ENCODE results near the gene ARID1B. TPM values are rescaled to one million over a fixed set of nuclear protein-coding genes. Genes with fewer than 3 reads are reported as not detected.
"Not testable (repeated sequence)": the region's sequence is repeated elsewhere in the genome, so short reads cannot be mapped to it uniquely, and the experiment has no call there.

The ARID1B gene
- total and polyA plus RNA-seq, 4 donors, result 7.0 to 49.0 (median 24.2) TPM

DNA sequence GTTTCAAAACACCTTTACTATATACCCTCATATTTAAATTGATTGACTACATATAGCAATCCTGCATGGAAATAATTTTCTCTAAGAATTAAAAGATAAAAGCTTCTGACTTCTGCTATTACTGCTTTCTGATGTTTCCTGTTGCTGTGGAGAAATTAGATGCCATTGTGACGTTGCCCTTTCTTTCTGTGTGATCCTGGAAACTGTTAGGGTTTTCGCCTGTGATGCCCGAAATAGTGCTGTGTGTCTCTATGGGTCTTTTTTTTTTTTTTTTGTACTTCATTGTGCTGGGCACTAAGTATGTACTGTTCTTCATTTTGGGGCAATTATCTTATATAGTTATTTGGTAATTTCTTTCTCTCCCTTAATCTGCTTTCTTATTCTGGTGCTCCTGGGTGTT lies 205.0 kb downstream of the ARID1B start:
- WGBS, result 78% methylated on average over 3 of the region's 3 CpGs
- Histone ChIP-seq H3K9ac (ENCODE audit: low read depth in 1 of 2, low read length in 2 of 2) (no peak overlapping the region), H3K27me3 (ENCODE audit: control insufficient read depth in 4 of 4, insufficient read depth in 4 of 4, low read length in 3 of 4) (no peaks in the 10 kb centered on the region), H3K27ac (ENCODE audit: low read depth in 1 of 2, low read length in 2 of 2) (no peak overlapping the region), H3K9me3 (ENCODE audit: control insufficient read depth in 4 of 4, low read length in 3 of 4) (no peaks in the 10 kb centered on the region), H3K4me1 (ENCODE audit: control insufficient read depth in 4 of 4, insufficient read depth in 4 of 4, low read length in 3 of 4) (peaks cover 0 to 12% (median 7%) of the 10 kb centered on the region in 4 donors), H3K36me3 (ENCODE audit: control insufficient read depth in 4 of 4, insufficient read depth in 3 of 4, low read depth in 1 of 4, low read length in 3 of 4) (no peaks in the 10 kb centered on the region), H3K4me3 (ENCODE audit: low read depth in 1 of 3, low read length in 3 of 3) (no peak overlapping the region)
- DNase-seq (ENCODE audit: low spot score), result no peak
- TF ChIP-seq RAD21 (IDR thresholded peaks at IDR 0.05) (no peak), EGR1 (IDR thresholded peaks at IDR 0.05; ENCODE audit: low read depth in 2 of 2) (no peak), NR2F2 (IDR thresholded peaks at IDR 0.05) (no peak), SP1 (IDR thresholded peaks at IDR 0.05) (no peak), GABPA (IDR thresholded peaks at IDR 0.05 in 1 of 2, conservative IDR thresholded peaks at IDR 0.05 in 1 of 2) (no peak), JUND (IDR thresholded peaks at IDR 0.05) (no peak)

DNA sequence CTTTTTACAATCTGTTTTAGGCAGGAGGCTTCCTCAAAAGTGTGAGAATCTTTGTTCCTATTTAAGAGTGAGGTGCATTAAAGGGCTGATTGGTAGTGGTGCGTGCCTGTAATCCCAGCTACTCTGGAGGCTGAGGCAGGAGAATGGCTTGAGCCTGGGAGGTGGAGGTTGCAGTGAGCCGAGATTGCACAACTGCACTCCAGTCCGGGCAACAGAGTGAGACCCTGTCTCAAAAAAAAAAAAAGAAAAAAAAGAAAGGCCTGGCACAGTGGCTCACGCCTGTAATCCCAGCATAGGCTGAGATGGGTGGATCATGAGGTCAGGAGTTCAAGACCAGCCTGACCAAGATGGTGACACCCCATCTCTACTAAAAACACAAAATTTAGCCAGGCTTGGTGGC lies 205.7 kb downstream of the ARID1B start:
- not testable (repeated sequence) for H3K4me1 ChIP-seq (ENCODE audit: control insufficient read depth in 4 of 4, insufficient read depth in 4 of 4, low read length in 3 of 4); H3K9ac ChIP-seq (ENCODE audit: low read depth in 1 of 2, low read length in 2 of 2); H3K36me3 ChIP-seq (ENCODE audit: control insufficient read depth in 4 of 4, insufficient read depth in 3 of 4, low read depth in 1 of 4, low read length in 3 of 4); H3K9me3 ChIP-seq (ENCODE audit: control insufficient read depth in 4 of 4, low read length in 3 of 4); H3K27ac ChIP-seq (ENCODE audit: low read depth in 1 of 2, low read length in 2 of 2); H3K4me3 ChIP-seq (ENCODE audit: low read depth in 1 of 3, low read length in 3 of 3); H3K27me3 ChIP-seq (ENCODE audit: control insufficient read depth in 4 of 4, insufficient read depth in 4 of 4, low read length in 3 of 4); DNase-seq (ENCODE audit: low spot score)
- WGBS, result 91% methylated on average over 4 of the region's 4 CpGs

DNA sequence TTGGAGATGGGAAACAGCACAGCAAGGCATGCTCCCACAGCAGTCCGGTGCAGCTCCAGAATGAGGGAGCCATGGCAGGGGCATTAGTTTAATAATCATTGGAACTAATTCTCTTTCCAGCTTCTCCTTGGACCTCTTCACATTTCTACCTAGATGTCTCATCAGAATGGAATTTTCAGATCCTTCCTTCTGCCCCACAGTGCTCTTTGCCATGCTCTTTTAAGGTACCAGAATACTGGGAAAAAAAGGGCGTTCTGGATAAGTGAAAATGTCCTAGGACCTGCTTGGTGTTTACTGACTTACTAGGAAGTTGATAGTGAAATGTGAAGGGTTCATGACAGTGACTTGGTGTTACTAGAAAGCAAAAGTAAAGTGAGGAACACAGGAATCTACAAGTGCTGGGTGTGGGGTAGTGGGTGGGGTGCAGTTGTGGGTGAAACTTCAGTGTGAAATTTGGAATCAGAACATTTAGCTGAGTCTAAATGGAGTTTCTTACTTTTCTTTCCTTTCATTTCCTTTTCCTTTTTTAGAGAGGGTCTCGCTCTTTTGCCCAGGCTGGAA lies 207.1 kb downstream of the ARID1B start:
- no peak for DNase-seq (ENCODE audit: low spot score)
- Histone ChIP-seq H3K36me3 (ENCODE audit: control insufficient read depth in 4 of 4, insufficient read depth in 3 of 4, low read depth in 1 of 4, low read length in 3 of 4) (no peaks in the 10 kb centered on the region), H3K27ac (ENCODE audit: low read depth in 1 of 2, low read length in 2 of 2) (no peak overlapping the region), H3K4me1 (ENCODE audit: control insufficient read depth in 4 of 4, insufficient read depth in 4 of 4, low read length in 3 of 4) (peaks cover 0 to 5% (median under 1%) of the 10 kb centered on the region in 4 donors), H3K27me3 (ENCODE audit: control insufficient read depth in 4 of 4, insufficient read depth in 4 of 4, low read length in 3 of 4) (no peaks in the 10 kb centered on the region), H3K9ac (ENCODE audit: low read depth in 1 of 2, low read length in 2 of 2) (no peak overlapping the region), H3K9me3 (ENCODE audit: control insufficient read depth in 4 of 4, low read length in 3 of 4) (no peaks in the 10 kb centered on the region), H3K4me3 (ENCODE audit: low read depth in 1 of 3, low read length in 3 of 3) (no peak overlapping the region)
- TF ChIP-seq, protein P1, sequence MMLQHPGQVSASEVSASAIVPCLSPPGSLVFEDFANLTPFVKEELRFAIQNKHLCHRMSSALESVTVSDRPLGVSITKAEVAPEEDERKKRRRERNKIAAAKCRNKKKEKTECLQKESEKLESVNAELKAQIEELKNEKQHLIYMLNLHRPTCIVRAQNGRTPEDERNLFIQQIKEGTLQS (IDR thresholded peaks at IDR 0.05), result no peak
- no peak for TF ChIP-seq NR2F2 (IDR thresholded peaks at IDR 0.05)
- TF ChIP-seq, protein P2, sequence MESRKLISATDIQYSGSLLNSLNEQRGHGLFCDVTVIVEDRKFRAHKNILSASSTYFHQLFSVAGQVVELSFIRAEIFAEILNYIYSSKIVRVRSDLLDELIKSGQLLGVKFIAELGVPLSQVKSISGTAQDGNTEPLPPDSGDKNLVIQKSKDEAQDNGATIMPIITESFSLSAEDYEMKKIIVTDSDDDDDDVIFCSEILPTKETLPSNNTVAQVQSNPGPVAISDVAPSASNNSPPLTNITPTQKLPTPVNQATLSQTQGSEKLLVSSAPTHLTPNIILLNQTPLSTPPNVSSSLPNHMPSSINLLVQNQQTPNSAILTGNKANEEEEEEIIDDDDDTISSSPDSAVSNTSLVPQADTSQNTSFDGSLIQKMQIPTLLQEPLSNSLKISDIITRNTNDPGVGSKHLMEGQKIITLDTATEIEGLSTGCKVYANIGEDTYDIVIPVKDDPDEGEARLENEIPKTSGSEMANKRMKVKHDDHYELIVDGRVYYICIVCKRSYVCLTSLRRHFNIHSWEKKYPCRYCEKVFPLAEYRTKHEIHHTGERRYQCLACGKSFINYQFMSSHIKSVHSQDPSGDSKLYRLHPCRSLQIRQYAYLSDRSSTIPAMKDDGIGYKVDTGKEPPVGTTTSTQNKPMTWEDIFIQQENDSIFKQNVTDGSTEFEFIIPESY (IDR thresholded peaks at IDR 0.05), result no peak
- TF ChIP-seq EGR1 (IDR thresholded peaks at IDR 0.05; ENCODE audit: low read depth in 2 of 2), result no peak
- TF ChIP-seq GABPA (IDR thresholded peaks at IDR 0.05 in 1 of 2, conservative IDR thresholded peaks at IDR 0.05 in 1 of 2), result no peak
- no peak for TF ChIP-seq RAD21 (IDR thresholded peaks at IDR 0.05)
- no peak for TF ChIP-seq SP1 (IDR thresholded peaks at IDR 0.05)
- TF ChIP-seq FOXA2 (IDR thresholded peaks at IDR 0.05), result no peak
- no peak for TF ChIP-seq RXRA (IDR thresholded peaks at IDR 0.05)
- no peak for TF ChIP-seq TAF1 (conservative IDR thresholded peaks at IDR 0.05)
- TF ChIP-seq FOXA1 (IDR thresholded peaks at IDR 0.05), result no peak
- TF ChIP-seq, protein P3, sequence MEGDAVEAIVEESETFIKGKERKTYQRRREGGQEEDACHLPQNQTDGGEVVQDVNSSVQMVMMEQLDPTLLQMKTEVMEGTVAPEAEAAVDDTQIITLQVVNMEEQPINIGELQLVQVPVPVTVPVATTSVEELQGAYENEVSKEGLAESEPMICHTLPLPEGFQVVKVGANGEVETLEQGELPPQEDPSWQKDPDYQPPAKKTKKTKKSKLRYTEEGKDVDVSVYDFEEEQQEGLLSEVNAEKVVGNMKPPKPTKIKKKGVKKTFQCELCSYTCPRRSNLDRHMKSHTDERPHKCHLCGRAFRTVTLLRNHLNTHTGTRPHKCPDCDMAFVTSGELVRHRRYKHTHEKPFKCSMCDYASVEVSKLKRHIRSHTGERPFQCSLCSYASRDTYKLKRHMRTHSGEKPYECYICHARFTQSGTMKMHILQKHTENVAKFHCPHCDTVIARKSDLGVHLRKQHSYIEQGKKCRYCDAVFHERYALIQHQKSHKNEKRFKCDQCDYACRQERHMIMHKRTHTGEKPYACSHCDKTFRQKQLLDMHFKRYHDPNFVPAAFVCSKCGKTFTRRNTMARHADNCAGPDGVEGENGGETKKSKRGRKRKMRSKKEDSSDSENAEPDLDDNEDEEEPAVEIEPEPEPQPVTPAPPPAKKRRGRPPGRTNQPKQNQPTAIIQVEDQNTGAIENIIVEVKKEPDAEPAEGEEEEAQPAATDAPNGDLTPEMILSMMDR (IDR thresholded peaks at IDR 0.05; ENCODE audit: low read depth, low read length, missing input control), result no peak
- TF ChIP-seq, protein P4, sequence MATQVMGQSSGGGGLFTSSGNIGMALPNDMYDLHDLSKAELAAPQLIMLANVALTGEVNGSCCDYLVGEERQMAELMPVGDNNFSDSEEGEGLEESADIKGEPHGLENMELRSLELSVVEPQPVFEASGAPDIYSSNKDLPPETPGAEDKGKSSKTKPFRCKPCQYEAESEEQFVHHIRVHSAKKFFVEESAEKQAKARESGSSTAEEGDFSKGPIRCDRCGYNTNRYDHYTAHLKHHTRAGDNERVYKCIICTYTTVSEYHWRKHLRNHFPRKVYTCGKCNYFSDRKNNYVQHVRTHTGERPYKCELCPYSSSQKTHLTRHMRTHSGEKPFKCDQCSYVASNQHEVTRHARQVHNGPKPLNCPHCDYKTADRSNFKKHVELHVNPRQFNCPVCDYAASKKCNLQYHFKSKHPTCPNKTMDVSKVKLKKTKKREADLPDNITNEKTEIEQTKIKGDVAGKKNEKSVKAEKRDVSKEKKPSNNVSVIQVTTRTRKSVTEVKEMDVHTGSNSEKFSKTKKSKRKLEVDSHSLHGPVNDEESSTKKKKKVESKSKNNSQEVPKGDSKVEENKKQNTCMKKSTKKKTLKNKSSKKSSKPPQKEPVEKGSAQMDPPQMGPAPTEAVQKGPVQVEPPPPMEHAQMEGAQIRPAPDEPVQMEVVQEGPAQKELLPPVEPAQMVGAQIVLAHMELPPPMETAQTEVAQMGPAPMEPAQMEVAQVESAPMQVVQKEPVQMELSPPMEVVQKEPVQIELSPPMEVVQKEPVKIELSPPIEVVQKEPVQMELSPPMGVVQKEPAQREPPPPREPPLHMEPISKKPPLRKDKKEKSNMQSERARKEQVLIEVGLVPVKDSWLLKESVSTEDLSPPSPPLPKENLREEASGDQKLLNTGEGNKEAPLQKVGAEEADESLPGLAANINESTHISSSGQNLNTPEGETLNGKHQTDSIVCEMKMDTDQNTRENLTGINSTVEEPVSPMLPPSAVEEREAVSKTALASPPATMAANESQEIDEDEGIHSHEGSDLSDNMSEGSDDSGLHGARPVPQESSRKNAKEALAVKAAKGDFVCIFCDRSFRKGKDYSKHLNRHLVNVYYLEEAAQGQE (IDR thresholded peaks at IDR 0.05), result no peak
- TF ChIP-seq, protein P5, sequence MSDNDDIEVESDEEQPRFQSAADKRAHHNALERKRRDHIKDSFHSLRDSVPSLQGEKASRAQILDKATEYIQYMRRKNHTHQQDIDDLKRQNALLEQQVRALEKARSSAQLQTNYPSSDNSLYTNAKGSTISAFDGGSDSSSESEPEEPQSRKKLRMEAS (IDR thresholded peaks at IDR 0.05), result no peak
- no peak for TF ChIP-seq HNF4A (conservative IDR thresholded peaks at IDR 0.05)
- WGBS, result 87% methylated on average over 3 of the region's 3 CpGs

All from liver (tissue), 9 donors.